GDM1 (cell line): ENCODE data around the gene RAPGEF1.

ENCODE experiments used
- DNase-seq: peaks from one replicate; lab custom pipeline; 2025; lab: John Stamatoyannopoulos, UW

Gene RAPGEF1

GRCh38 chr9:131642496-131643083 lies 97.3 kb downstream of the RAPGEF1 start:
- DNase-seq, result no peak

DNA sequence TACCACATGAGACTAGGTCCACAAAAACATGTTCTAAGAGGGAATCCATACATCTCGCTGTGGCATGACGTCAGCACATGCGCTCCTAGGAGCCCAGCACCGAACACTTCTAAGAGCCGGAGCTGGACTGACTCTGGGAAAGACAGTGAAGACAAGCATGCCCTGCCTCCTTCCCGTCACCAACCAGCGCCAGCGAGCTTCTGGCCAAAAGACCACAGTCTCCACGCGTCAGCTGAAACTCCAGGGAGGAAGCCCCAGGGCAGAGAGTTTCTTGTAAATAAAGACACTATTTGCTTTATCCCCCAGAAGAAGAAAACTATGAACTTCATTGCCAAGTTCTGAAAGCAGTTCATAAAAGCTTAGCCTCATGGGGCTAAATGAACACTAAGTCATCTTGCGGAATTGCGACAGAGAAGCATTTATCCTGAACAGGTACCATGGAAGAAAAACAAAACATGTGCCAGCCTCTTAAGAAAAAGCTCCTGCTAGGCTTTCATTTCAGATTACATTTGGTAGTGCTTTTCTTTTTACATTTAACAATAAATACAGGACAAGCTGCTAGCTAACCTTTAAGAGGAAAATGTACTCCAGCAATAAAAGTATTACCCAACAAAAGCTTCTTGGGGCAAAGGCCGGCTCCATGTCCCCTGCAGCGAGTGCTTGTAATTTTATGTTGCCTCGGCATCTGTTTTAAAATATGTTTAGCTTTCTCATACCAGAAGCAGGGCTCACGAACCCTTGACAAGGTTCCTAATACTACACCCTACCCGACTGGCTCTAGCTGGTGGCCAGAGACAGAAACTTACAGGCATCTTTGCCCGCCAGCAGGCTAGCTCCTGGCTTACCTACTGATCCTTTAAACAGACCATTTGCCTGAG lies 98.0 kb downstream of the RAPGEF1 start:
- DNase-seq, result no peak

DNA sequence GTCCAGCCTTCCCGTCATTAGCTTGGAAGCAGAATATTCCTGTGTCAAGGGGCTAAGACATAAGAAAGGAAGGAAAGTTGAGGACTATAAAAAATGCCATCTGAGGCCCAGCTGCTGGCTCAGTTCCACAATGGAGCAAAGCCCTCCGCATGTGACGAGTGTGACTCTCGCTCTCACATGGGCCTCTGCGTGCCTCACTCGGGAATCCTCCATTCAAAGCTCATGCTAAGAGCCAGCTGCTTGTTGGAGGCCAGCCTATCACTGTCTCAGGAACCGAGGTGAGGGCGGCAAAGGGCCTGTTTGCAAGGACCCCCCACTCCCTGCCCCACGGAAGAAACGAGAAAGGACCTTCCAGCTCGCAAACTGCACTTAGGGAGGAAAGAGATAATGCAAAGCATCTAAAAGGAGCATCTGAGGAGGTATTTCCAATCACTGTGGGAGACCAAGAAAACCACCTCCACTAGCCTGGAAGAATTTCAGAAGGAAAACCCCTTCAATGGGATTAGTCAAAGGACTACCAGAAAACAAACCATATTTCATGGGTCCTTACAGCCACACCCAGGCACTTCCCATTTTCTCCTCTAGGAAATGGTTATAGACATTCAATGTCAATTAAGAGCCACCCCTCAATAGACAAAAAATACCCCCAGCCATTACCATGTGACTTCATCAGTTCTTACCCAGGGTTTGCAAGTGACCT lies 99.3 kb downstream of the RAPGEF1 start:
- DNase-seq, result no peak

- DNase-seq, result no peak
Measured at GRCh38 chr9:131639769-131640437, 100.0 kb downstream of the RAPGEF1 start.

GRCh38 chr9:131636593-131636992 lies 103.3 kb downstream of the RAPGEF1 start:
- DNase-seq, result no peak

- no peak for DNase-seq
Measured at GRCh38 chr9:131635892-131636291, 104.0 kb downstream of the RAPGEF1 start.

GRCh38 chr9:131635285-131635684 lies 104.6 kb downstream of the RAPGEF1 start:
- DNase-seq, result peak; percentile 66

DNA sequence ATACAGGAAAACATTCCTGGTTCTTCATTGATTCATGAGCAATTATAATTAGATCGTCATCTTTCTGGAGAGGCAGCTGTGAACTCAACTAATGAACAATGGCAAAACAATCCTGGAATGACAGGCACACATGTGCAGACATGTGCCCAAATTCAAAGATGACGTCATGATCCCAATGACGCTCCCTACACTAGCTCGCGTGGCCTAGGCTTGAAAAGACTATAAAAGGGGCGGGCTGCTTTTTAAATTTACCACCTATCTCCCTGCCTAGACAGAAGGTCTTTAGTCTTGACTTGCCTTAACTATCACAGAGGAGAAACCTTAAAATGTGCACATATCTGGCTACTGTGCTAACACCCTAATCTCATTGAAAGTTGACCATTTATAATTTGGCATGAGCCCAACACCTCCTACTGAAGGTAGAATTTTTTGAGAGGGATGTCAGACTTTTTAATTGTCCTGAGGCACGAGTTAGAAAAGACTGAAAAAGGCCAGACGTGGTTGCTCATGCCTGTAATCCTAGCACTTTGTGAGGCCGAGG lies 106.3 kb downstream of the RAPGEF1 start:
- no peak for DNase-seq

GRCh38 chr9:131631306-131631705 lies 108.6 kb downstream of the RAPGEF1 start:
- no peak for DNase-seq

DNA sequence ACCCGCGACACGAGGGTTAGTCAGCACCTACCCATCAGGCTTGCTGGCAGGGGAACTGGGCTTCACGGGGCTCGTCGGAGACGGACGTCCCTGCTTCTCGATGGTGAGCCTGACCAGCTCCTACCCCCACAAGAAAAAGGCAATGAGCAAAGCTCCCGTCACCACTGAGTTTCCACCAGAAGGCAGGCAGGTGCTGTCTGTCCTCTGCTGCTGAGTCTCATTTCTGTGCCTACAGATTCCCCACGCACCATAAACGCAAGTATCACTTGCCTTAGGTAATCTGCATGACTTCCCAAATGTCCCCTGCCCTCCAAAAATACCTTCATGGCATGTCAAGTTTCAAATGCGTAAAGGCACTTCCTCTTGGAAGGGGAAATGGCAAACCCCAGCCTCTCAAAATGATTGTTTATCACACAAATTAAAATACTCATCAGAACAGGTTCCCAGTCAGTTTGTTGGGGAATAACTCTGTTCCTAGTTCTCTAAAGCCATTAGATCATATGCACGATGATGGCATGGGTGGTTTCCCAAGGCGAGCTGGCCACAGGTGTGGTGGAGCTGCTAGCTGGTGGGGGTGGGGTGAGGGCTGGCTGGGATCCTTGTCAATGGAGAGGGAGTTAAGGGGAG lies 109.6 kb downstream of the RAPGEF1 start:
- no peak for DNase-seq

DNA sequence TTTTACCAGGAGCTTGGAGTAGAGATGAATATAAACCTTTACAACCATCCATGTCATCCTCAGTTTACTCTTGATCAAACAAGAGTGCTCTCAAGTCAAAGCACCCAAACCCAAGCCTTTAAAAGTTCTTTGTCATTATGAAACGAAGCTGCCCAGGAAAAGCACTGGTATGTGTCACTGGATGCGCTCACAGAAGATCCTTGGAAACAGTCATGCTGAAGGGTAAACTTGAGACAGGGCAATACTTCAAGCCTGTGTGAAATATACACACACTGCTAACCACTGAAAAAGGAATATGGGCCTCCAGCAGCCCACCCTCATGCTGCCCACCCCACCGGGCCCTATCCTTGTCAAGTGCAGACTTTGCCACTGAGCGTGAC lies 110.1 kb downstream of the RAPGEF1 start:
- DNase-seq, result no peak

GRCh38 chr9:131629226-131629500 lies 110.7 kb downstream of the RAPGEF1 start:
- no peak for DNase-seq

DNA sequence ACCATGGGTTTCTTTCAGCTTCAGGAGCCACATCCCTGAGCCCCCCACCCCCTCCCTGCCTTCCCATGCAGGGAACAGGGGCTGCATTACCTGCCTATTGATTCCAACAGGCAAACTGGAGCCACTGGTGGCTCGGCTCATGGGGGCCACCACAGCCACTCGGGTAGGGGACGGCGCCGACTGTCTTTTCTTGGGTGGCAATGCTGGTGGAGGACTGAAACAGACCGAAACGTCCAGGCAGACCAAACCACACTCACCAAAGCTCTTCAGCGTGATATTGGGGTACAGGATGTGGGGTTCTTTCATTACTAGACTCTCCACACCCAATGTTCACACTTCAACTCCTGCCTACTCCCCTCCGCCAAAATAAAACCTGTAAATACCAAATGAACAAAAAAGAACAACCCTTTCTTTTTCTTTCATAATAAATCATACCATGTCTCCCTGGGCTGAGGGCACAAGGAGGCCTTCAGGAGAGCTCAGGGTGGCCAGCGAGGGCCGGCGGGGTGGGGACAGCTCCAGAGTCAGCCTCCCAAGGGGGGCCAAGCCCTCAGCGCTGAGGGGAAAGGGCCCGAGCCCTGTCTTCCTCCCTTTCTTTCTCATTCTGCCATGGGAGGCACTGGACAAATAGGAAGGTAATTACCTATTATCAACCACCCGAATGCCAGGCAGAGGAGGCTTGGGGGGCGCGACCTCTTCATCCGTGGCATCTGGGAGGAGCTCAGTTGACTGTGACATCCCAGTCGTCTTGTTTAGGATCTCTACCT lies 111.2 kb downstream of the RAPGEF1 start:
- DNase-seq, result no peak

DNA sequence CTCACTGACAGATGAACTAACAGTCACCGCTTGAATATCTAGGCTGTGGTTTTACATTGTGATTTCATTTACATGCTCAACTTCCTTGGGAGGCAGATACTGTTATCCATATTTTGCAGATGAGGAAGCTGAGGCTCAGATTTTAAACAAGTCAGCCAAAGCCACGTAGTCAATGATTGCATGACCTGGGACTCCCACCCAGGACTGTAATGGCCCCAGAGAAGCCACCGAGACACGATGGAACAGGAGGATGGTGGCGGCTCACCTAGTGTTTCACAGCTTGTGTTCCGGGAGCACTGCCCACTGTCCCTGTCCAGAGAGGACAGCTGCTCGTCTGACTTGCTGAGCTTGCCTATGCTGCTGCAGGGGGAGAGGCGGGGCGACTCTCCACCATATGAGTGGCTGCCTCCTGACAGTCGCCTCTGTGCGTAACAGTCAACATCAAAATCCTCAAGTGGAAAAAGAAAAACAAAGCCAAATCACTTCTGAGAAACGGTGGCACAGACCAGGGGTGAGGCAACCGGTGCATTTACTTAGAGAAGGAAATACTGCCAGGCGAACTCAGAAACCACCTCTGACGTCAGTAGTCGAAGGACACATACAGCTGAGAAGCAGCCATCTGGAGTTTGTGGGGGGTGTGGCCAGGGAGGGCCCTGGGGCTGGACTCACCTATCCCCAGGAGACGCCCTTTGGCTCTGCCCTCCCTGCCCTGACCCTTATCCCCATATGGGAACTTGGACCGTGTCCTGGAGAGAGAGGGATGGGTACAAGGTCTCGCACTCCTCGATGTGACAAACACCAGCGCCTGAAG lies 112.0 kb downstream of the RAPGEF1 start:
- no peak for DNase-seq

- DNase-seq, result no peak
Measured at GRCh38 chr9:131627326-131627647, 112.6 kb downstream of the RAPGEF1 start.

GRCh38 chr9:131625790-131626670 lies 113.8 kb downstream of the RAPGEF1 start:
- DNase-seq, result no peak

GRCh38 chr9:131625508-131625787 lies 114.4 kb downstream of the RAPGEF1 start:
- DNase-seq, result no peak

- DNase-seq, result no peak
Measured at GRCh38 chr9:131624636-131625507, 115.0 kb downstream of the RAPGEF1 start.
